GM12878 (cell line): ENCODE measurements around the gene MYMK. TPM values are rescaled to one million over a fixed set of nuclear protein-coding genes. Genes with fewer than 3 reads are reported as not detected.

Experiments
- ATAC-seq: fragments of 200-7000 bp; cut with Tn5 transposase; 3 replicates; pipeline ENCODE4 v1.9.1; 2020; ENCODE audit warnings: mild to moderate bottlenecking, moderate library complexity
- BruUV-seq: library from RNA; stranded (reverse); fragments of 400-500 nt; replicated peaks from 2 replicates; lab custom pipeline; 2021; lab: Mats Ljungman, UMichigan
- CTCF ChIA-PET: fragments of 300-600 bp; sonication (Branson Sonifier 250); formaldehyde crosslinking; extraction: SDS; loops from one replicate; lab custom pipeline; 2021; ENCODE audit warnings: inconsistent platforms; lab: Yijun Ruan, JAX
- POLR2A ChIA-PET: fragments of 350-600 bp; formaldehyde crosslinking; extraction: SDS; loops from one replicate; lab custom pipeline; 2021; ENCODE audit warnings: inconsistent platforms; lab: Charles Lee
- RAD21 ChIA-PET: fragments of 300-600 bp; sonication (Branson Sonifier 250); formaldehyde crosslinking; loops from one replicate; lab custom pipeline; 2023; ENCODE audit warnings: antibody characterized with exemption; ENCODE audit not compliant: unreplicated experiment; lab: Charles Lee
- SMC1A ChIA-PET: fragments of 300-600 bp; sonication (Branson Sonifier 250); formaldehyde crosslinking; loops from one replicate; lab custom pipeline; 2023; ENCODE audit not compliant: unreplicated experiment, uncharacterized antibody; lab: Charles Lee
- DNase-seq: peaks from one replicate; pipeline ENCODE4 v3.0.0-alpha.2; 2011; ENCODE audit warnings: low read depth, low spot score
- FAIRE-seq: peaks from 3 replicates; lab custom pipeline; 2011; peaks lifted over from hg19 to GRCh38; lab: Jason Lieb, UNC
- H2AFZ ChIP-seq: 2 replicates; pipeline ENCODE4 v1.6.0; 2011; ENCODE audit warnings: low read depth, low read length, control low read depth; ENCODE audit not compliant: control insufficient read depth
- H3K27ac ChIP-seq: 2 replicates; pipeline ENCODE4 v1.5.1; 2011; ENCODE audit warnings: control low read depth; ENCODE audit not compliant: control insufficient read depth, insufficient read depth
- H3K27me3 ChIP-seq, 2 experiments: replicated peaks in 1 of 2; 2 replicates each; pipeline versions ENCODE4 v1.6.0 to v1.6.1; 2011; ENCODE audit warnings: low read length in 1 of 2; ENCODE audit not compliant: control insufficient read depth in 2 of 2, insufficient read depth in 2 of 2
- H3K36me3 ChIP-seq, 2 experiments: 2 replicates each; pipeline ENCODE4 v1.5.1; 2011; ENCODE audit warnings: low read length in 1 of 2; ENCODE audit not compliant: control insufficient read depth in 2 of 2, insufficient read depth in 2 of 2
- H3K4me1 ChIP-seq: 2 replicates; pipeline ENCODE4 v1.6.1; 2011; ENCODE audit warnings: mild to moderate bottlenecking, low read length, moderate library complexity, mixed read lengths; ENCODE audit not compliant: control insufficient read depth, insufficient read depth
- H3K4me2 ChIP-seq: 2 replicates; pipeline ENCODE4 v1.6.0; 2011; ENCODE audit warnings: control low read depth; ENCODE audit not compliant: control insufficient read depth, insufficient read depth
- H3K4me3 ChIP-seq: fragments of 200-600 bp; sonication (generic); 2 replicates; pipeline ENCODE4 v1.5.1; 2016
- H3K79me2 ChIP-seq: 2 replicates; pipeline ENCODE4 v1.6.0; 2011; ENCODE audit warnings: low read length; ENCODE audit not compliant: control insufficient read depth, insufficient read depth
- H3K9ac ChIP-seq: 2 replicates; pipeline ENCODE4 v1.8.0; 2011; ENCODE audit warnings: low read length, control low read depth, mixed read lengths; ENCODE audit not compliant: control insufficient read depth, insufficient read depth
- H3K9me3 ChIP-seq: replicated peaks from 3 replicates; pipeline ENCODE4 v1.5.1; 2011; ENCODE audit warnings: mild to moderate bottlenecking, low read length; ENCODE audit not compliant: control insufficient read depth, insufficient read depth
- H4K20me1 ChIP-seq: 2 replicates; pipeline ENCODE4 v1.6.0; 2011; ENCODE audit not compliant: control insufficient read depth, insufficient read depth
- CEBPB ChIP-seq, 2 experiments: fragments of 150-350 bp in 1 of 2; IDR thresholded peaks; 2 replicates each; pipeline ENCODE4 v1.6.1; 2012 to 2014; ENCODE audit warnings: low read depth in 2 of 2, low read length in 2 of 2, borderline replicate concordance in 1 of 2, inconsistent platforms in 1 of 2
- CEBPZ ChIP-seq: fragments of 150-350 bp; IDR thresholded peaks from 2 replicates; pipeline ENCODE4 v1.6.1; 2016; ENCODE audit warnings: low read depth, low read length
- FOXK2 ChIP-seq: fragments of 450-650 bp; IDR thresholded peaks from 2 replicates; pipeline ENCODE4 v1.6.1; 2017; ENCODE audit warnings: mild to moderate bottlenecking, moderate library complexity
- MYB ChIP-seq: fragments of 150-350 bp; IDR thresholded peaks from 2 replicates; pipeline ENCODE4 v1.6.1; 2014; ENCODE audit warnings: mild to moderate bottlenecking, low read depth, low read length, borderline replicate concordance
- NR2C1 ChIP-seq: fragments of 450-650 bp; IDR thresholded peaks from 2 replicates; pipeline ENCODE4 v1.6.1; 2017; ENCODE audit warnings: antibody characterized with exemption, mild to moderate bottlenecking, moderate library complexity
- PAX8 ChIP-seq: fragments of 450-650 bp; IDR thresholded peaks from 2 replicates; pipeline ENCODE4 v1.6.1; 2017; ENCODE audit warnings: mild to moderate bottlenecking, moderate library complexity
- RFX5 ChIP-seq: IDR thresholded peaks from 2 replicates; pipeline ENCODE4 v1.6.1; 2011; ENCODE audit warnings: low read depth, low read length, improper control_type of control experiment
- TCF7 ChIP-seq: IDR thresholded peaks from 2 replicates; pipeline ENCODE4 v1.6.1; 2014; ENCODE audit warnings: antibody characterized with exemption, borderline replicate concordance
- ZNF384 ChIP-seq: IDR thresholded peaks from 2 replicates; pipeline ENCODE4 v1.6.1; 2012; ENCODE audit warnings: low read depth, mild to moderate bottlenecking, low read length, improper control_type of control experiment, borderline replicate concordance
- WGBS: methylation state at CpG from one replicate; pipeline ENCODE4 v1.1.6; 2016; ENCODE audit warnings: low lambda C conversion rate; ENCODE audit not compliant: insufficient replicate concordance, insufficient coverage; ENCODE audit errors: missing lambda C conversion rate; 5-methylcytosine and 5-hydroxymethylcytosine counted together
- in situ Hi-C: fragments of 300-500 bp; cut with MboI; formaldehyde crosslinking; loops from 9 replicates; pipeline ENCODE4 v1.14.3; 2018; ENCODE audit warnings: mixed read lengths
- intact Hi-C: fragments of 100-400 bp; cut with micrococcal nuclease; formaldehyde crosslinking; loops from one replicate; pipeline ENCODE4 v1.14.2; 2022; ENCODE audit not compliant: unreplicated experiment
- polyA plus RNA-seq, 11 experiments: library from polyadenylated mRNA; depleted of rRNA in 4 of 11; unstranded in 6 of 11; stranded (reverse) in 5 of 11; fragments of >200 nt; fragmentation: Nextera tagmentation in 4 of 11; fragmentation: Illumina TruSeq in 1 of 11; extraction: Ambion mirVana in 4 of 11; extraction: Trizol in 1 of 11; gene quantifications; 1 replicate in 1 of 11; 2 replicates in 10 of 11; pipeline versions ENCODE4 v1.2.1 to v1.2.3, GENCODE V29; 2011 to 2016; ENCODE audit warnings: inconsistent platforms in 2 of 11, missing spikeins in 2 of 11, low read depth in 1 of 11
- total RNA-seq, 4 experiments: library from RNA; depleted of rRNA in 3 of 4; stranded (reverse); fragments of >200 nt in 3 of 4; fragmentation: Illumina TruSeq in 1 of 4; extraction: Trizol in 1 of 4; gene quantifications; 2 replicates each; pipeline versions ENCODE4 v1.2.1 to v1.2.3, GENCODE V29; 2013 to 2021

MYMK gene
- total and polyA plus RNA-seq, 10 of the 15 experiments (the other 5 are each of a cell fraction or from before 2014, with no cell fraction given) = not detected

DNA sequence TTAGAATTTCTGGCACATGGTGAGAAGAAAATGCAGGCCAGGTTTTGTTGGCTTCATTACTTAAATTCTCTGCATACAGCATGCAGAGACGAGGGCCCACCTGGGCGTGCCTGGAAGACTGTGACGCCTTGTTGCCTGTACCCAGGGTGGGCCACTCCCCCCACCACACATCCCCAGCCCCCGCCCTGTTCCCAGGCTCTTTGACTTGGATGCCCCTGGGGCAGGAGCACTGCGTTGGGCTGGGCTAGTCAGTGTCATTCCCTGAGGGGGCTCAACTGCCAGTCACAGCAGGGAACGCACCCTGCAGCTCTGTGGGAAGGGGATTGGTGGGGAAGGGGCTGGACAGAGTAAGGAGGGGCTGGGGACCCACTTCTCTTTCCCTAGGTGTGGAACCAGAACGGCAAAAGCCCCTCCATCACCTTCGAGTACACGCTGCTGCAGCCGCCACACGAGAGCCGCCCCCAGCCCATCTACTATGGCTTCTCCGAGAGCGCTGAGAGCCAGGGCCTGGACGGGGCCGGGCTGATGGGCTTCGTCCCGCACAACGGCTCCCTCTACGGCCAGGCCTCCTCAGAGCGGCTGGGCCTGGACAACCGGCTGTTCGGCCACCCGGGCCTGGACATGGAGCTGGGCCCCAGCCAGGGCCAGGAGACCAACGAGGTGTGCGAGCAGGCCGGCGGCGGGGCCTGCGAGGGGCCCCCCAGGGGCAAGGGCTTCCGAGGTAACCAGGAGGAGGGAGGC, 29.4 kb upstream of the MYMK start (continued):
- TF ChIP-seq CEBPZ = no peak

DNA sequence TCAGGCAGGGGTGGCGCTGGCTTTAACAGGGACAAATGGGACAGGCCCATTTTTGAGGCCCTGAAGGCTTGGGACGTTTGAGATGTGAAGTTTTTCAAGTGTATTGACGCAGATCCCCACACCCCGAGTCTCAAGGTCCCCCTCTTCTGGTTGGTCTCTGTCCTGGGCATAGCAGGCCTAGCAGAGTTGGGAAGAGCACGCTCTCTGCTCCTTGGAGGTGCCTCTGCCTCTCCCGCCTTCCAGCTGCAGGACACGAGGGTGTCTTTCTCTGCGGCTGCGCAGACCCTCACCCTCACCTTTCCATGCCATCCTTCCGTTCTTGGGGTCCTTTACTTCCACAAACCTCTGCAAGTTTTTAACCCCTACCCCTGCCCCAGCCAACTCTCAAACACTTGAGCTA, 28.4 kb upstream of the MYMK start:
- H4K20me1 ChIP-seq = no peaks in the 10 kb centered on the region
- no peak overlapping the region for H2AFZ ChIP-seq
- no peaks in the 10 kb centered on the region; a peak in 2 of 4 replicates for H3K27me3 ChIP-seq
- no peak overlapping the region for H3K4me3 ChIP-seq
- H3K9me3 ChIP-seq = no peaks in the 10 kb centered on the region
- H3K4me1 ChIP-seq = peaks cover 6% of the 10 kb centered on the region
- intact Hi-C loops (no loop called here), in situ Hi-C loops (no loop called here)
- POLR2A ChIA-PET = no interaction called here
- FAIRE-seq = no peak
- no peak for DNase-seq
- no peak overlapping the region for H3K4me2 ChIP-seq
- BruUV-seq = no TSS peak
- no peak for ATAC-seq
- H3K36me3 ChIP-seq = no peaks in the 10 kb centered on the region
- TF ChIP-seq RFX5 (no peak), PAX8 (no peak), ZNF384 (no peak), MYB (no peak), FOXK2 (no peak), TCF7 (no peak), NR2C1 (no peak), CEBPB (IDR thresholded peaks at IDR 0.05; ENCODE audit: borderline replicate concordance in 1 of 2, low read depth in 2 of 2, low read length in 2 of 2) (no peak)
- RAD21 ChIA-PET = no interaction called here
- CTCF ChIA-PET = no interaction called here
- H3K27ac ChIP-seq = no peak overlapping the region
- SMC1A ChIA-PET = no interaction called here
- WGBS = 11% methylated on average over 10 of the region's 10 CpGs
- no peaks in the 10 kb centered on the region for H3K79me2 ChIP-seq
- no peak overlapping the region for H3K9ac ChIP-seq
